Measurements from ENCODE around the gene MAN1A2.

- TF ChIP-seq, protein P1, sequence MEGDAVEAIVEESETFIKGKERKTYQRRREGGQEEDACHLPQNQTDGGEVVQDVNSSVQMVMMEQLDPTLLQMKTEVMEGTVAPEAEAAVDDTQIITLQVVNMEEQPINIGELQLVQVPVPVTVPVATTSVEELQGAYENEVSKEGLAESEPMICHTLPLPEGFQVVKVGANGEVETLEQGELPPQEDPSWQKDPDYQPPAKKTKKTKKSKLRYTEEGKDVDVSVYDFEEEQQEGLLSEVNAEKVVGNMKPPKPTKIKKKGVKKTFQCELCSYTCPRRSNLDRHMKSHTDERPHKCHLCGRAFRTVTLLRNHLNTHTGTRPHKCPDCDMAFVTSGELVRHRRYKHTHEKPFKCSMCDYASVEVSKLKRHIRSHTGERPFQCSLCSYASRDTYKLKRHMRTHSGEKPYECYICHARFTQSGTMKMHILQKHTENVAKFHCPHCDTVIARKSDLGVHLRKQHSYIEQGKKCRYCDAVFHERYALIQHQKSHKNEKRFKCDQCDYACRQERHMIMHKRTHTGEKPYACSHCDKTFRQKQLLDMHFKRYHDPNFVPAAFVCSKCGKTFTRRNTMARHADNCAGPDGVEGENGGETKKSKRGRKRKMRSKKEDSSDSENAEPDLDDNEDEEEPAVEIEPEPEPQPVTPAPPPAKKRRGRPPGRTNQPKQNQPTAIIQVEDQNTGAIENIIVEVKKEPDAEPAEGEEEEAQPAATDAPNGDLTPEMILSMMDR (IDR thresholded peaks at IDR 0.05; ENCODE audit: insufficient read depth, low read depth, low read length) = no peak
- TF ChIP-seq EZH2 (IDR thresholded peaks at IDR 0.05; ENCODE audit: insufficient read depth, low read length) = no peak
These were observed 174.3 kb downstream of the MAN1A2 start for GRCh38 chr1:117541585-117541984.
